DMS79 (cell line): Measurements from ENCODE around the gene KIF24.
A peak's percentile ranks its signal among the peaks of the same experiment; 100 is the strongest.
"Not testable (repeated sequence)": the region's sequence is repeated elsewhere in the genome, so short reads cannot be mapped to it uniquely, and the experiment has no call there.

Experiments used
- DNase-seq: peaks from one replicate; lab custom pipeline; 2025; lab: John Stamatoyannopoulos, UW

Gene KIF24

DNA sequence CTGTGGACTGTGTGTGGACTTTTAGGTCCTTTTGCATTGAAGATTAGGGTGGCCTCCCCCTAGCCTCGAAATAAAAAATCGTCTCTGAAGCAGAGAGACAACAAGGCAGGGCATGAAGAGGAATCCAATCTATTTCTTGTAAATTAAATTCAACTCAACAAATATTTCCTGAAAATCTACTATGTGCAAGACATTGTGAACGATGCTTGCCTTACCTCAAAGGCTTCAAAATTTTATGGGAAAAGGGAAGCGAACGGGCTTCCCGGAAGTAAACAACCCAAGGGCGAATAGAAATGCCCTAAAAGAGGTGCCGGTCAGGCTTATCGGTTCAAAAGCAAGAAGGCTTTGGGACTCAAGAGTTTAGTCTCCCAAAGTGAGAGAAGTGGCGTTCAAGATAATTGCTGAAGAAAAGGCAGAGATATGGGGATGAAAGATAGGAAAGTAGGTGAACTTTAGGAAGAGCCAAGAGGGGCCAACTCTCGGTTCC, 525 bp downstream of the KIF24 start:
- no peak for DNase-seq

GRCh38 chr9:34326690-34327089, 2.4 kb downstream of the KIF24 start:
- no peak for DNase-seq

DNA sequence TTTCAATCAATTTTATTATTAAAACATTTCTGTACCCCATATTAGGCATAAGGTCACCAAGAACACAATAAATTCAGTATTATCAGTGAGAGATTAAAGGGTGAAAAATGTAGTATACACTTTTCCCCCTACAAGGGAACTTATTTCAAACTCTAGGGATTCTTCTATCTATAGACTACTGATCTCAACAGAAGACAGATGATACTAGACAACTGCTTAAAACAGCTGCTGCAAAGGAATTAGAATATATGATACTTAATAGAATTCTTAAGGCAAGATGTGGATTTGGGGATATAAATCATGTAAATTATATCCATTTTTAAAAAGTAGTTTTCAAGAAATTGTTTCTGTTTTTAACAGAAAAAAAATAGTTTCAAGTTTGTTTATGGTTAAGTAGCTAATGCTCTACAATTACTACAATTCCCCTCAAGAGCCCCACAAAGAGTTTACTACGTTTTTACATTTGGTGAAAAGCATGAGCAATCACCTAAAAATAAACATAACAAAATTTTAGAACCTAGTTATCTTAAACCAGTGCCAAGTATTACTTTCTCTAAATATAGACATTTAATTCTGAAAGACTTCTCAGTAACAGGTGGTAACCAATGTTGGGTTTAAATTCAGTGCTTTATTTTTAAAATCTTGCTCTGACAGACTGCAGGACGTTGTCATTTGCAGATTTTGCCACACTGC, 6.0 kb downstream of the KIF24 start:
- DNase-seq = no peak

DNA sequence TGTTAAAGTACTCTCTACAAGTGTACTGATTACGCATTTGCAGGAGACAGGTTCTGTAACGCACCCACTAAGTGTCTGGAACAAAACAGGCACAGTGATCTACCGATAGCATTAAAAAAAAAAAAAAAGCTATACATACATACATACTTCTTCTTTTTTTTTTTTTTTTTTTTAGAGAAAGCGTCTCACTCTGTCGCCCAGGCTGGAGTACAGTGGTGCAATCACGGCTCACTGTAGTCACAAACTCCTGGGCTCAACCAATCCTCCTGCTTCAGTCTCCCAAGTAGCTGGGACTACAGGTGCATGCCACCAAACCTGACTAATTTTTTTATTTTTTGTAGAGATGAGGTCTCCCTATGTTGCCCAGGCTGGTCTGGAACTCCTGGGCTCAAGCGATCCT, 7.6 kb downstream of the KIF24 start:
- DNase-seq = no peak

GRCh38 chr9:34318163-34318790, 10.8 kb downstream of the KIF24 start:
- no peak for DNase-seq

GRCh38 chr9:34317436-34317835, 11.6 kb downstream of the KIF24 start:
- DNase-seq = no peak

- no peak for DNase-seq
Observed at GRCh38 chr9:34311499-34312185, 17.4 kb downstream of the KIF24 start.

DNA sequence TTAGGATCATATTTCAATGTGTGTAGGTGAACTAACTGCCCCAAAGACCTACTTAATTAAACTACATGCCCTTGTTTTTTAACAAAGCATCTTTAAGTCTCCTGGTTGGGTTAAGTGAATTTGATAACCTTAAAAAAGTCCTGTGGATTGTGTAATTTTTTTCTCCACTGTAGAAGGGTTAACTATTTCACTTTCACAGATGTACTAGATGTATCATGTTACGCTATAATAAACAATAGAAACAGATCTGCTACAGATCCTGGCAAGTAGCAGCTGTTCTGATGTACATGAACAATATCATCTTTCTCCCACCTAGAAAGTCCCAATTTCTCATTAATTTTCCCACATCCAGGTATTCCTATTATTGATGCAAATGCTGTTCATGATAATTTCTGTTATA, 18.9 kb downstream of the KIF24 start:
- peak; percentile 6 for DNase-seq

DNA sequence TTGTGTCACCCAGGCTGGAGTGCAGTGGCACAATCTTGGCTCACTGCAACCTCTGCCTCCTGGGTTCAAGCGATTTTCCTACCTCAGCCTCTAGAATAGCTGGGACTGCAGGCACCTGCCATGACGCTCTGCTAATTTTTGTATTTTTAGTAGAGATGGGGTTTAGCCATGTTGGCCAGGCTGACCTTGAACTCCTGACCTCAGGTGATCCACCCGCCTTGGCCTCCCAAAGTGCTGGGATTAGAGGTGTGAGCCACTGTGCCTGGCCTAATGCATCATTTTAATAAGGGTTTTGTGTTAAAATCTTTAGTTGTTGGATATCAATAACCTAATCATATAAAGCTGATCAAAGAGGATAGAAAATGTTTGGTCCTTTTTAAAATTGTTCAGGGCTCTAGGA, 20.8 kb downstream of the KIF24 start:
- DNase-seq = not testable (repeated sequence)

GRCh38 chr9:34301064-34301463, 28.0 kb downstream of the KIF24 start:
- not testable (repeated sequence) for DNase-seq

DNA sequence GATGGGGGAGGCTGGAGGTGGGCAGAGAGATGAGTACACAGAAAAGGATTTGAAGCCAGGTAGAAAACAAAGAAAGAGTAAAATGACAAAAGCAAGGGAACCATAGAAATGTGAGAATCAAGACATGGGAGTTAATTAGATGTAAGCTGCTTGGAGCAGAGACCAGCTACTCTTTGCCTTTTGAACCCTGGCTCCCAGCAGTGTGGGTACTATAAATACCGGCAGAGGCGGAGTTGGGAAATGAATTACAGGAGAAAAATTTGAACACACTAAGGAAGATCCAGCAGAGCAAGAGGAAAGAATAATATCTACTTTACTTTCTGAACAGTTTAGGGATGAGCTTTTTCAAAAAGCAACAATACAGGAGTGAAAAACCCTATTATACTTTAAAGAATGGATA, 36.5 kb downstream of the KIF24 start:
- no peak for DNase-seq

DNA sequence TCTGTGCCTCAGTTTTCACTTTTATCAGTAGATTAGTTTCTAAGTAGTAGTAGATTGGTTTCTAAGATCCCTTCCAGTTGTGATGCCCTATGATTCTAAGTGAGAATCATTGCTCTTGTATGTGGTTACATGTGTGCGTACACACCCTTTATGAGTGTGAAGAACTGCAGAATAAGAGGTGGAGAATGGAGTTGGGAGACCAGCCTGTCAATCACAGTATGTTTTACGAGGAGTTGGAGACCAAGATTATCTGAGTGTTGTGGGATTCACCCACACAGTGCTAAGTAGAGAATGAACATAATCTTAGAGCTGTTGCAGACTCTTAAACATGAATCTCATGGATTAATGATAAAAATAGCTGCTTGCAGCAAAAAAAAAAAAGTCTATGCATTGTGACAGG, 37.6 kb downstream of the KIF24 start:
- DNase-seq = no peak

DNA sequence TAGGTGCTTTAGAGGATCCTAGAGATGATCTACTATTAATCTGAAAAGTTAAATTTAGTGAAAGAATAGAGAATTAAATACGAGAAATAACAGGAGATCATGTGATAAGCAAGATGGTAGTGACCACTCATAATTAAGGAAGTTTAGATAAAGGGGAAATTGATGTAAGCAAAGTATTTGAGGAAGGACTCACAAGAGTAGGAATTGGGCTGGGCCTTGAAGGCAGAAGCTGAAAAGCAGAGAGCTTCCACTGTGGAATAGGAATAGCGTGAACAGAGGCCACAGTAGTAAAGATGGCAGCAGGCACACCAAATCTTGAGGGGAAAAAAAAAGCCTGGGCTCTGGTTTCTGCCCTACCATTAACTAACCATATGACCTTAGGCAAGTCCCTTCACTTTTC, 38.0 kb downstream of the KIF24 start:
- no peak for DNase-seq

GRCh38 chr9:34289159-34289558, 39.9 kb downstream of the KIF24 start:
- no peak for DNase-seq

DNA sequence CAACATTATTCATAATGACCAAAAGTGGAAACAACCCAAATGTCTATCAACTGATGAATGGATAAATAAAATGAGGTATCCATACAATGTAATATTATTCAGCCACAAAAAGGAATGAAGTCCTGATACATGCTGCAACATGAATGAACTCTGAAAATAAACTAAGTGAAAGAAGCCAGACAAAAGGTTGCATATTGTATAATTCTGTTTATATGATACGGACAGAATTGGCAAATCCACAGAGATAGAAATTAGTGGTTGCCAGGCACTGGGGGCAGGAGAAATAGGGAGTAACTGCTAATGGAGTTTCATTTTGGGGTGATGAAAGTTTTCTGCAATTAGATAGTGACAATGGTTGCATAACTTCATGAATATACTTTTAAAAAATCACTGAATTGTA, 47.0 kb downstream of the KIF24 start:
- no peak for DNase-seq

GRCh38 chr9:34279411-34279810, 49.7 kb downstream of the KIF24 start:
- peak; percentile 74 for DNase-seq
